ENCODE data around the gene ASB6. TPM values are rescaled to one million over a fixed set of nuclear protein-coding genes. Genes with fewer than 3 reads are reported as not detected.

The ASB6 gene
- total RNA-seq, 1 donor from 2014 or later = 9.2 TPM

DNA sequence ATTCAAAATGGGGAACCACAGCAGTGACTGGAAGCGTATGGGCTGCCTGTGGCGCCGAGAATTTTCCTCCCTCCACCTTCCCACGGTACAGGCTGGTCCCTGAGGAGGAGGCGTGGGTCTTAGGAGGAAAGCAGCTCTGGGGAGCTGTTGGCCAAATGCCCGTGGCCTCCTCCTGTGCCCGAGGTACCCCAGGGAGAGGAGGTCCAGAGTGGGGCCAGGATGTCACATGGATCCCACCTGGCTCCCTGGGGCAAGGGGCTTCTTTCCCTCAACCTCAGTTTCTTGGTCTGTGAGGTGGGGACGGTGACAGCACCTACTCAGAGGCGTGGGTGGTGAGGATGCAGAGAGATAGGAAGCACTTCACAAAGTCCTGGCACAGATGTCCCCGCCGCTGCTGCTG is 40.0 kb upstream of the ASB6 start:
- Mint-ChIP-seq H3K36me3 (no peaks in the 10 kb centered on the region), H3K27ac (peak overlapping the region; percentile 60), H3K4me1 (peaks cover 16% of the 10 kb centered on the region), H3K27me3 (ENCODE audit: insufficient read depth, low read depth) (peaks cover 10% of the 10 kb centered on the region), H3K4me3 (no peak overlapping the region), H3K9me3 (no peaks in the 10 kb centered on the region)
- H3K79me2 ChIP-seq (ENCODE audit: low read depth) = no peaks in the 10 kb centered on the region
- no peak overlapping the region for H2AFZ ChIP-seq (replicated peaks)
- peaks cover 2% of the 10 kb centered on the region for H3F3A ChIP-seq (ENCODE audit: low read depth)
- H3K9ac ChIP-seq = no peak overlapping the region
- no peaks in the 10 kb centered on the region for H3K27me3 ChIP-seq
- no peaks in the 10 kb centered on the region for H4K20me1 ChIP-seq (ENCODE audit: low read depth)
- no peak overlapping the region for H3K4me3 ChIP-seq
- no peak for DNase-seq (ENCODE audit: low spot score)
- H3K4me2 ChIP-seq = no peak overlapping the region
- H3K9me3 ChIP-seq (ENCODE audit: low read depth) = no peaks in the 10 kb centered on the region
- H3K36me3 ChIP-seq = no peaks in the 10 kb centered on the region
- H3K4me1 ChIP-seq = peaks cover 6% of the 10 kb centered on the region
- H3K27ac ChIP-seq = no peak overlapping the region
- TF ChIP-seq EZH2phosphoT487 (IDR thresholded peaks at IDR 0.05) = no peak
- TF ChIP-seq CTCF (IDR thresholded peaks at IDR 0.05) = no peak
- no peak for TF ChIP-seq EZH2 (IDR thresholded peaks at IDR 0.05)

DNA sequence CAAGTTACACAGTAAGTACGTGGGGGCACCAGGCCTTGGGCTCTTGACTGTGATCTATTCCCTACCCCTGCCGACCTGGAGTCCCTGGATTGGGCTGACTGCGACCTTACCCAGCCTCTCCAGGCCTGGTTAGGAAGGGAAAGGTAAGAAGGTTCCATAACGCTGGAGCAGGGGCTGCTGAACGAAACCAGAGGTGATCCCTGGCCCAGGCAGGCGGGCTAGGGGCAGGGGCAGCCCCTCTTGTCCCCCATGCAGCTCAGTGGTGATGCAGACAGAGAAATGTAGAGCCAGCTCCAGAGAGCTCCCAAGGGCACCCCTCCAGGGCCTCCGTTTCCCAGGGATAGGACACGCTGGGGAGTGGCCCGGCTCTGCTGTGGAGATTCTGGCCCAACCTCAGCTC is 37.6 kb upstream of the ASB6 start:
- H3K36me3 ChIP-seq = no peaks in the 10 kb centered on the region
- no peaks in the 10 kb centered on the region for H3K27me3 ChIP-seq
- no peaks in the 10 kb centered on the region for H4K20me1 ChIP-seq (ENCODE audit: low read depth)
- Mint-ChIP-seq H3K36me3 (no peaks in the 10 kb centered on the region), H3K27me3 (ENCODE audit: insufficient read depth, low read depth) (peaks cover 15% of the 10 kb centered on the region), H3K27ac (no peak overlapping the region), H3K4me3 (no peak overlapping the region), H3K4me1 (peaks cover 23% of the 10 kb centered on the region), H3K9me3 (no peaks in the 10 kb centered on the region)
- no peaks in the 10 kb centered on the region for H3F3A ChIP-seq (ENCODE audit: low read depth)
- DNase-seq (ENCODE audit: low spot score) = no peak
- H3K4me2 ChIP-seq = no peak overlapping the region
- no peak overlapping the region for H3K9ac ChIP-seq
- no peak overlapping the region for H2AFZ ChIP-seq (replicated peaks)
- no peak for TF ChIP-seq EZH2 (IDR thresholded peaks at IDR 0.05)
- TF ChIP-seq CTCF (IDR thresholded peaks at IDR 0.05) = no peak
- TF ChIP-seq EZH2phosphoT487 (IDR thresholded peaks at IDR 0.05) = no peak
- H3K4me3 ChIP-seq = no peak overlapping the region
- H3K79me2 ChIP-seq (ENCODE audit: low read depth) = no peaks in the 10 kb centered on the region
- no peak overlapping the region for H3K27ac ChIP-seq
- H3K4me1 ChIP-seq = peaks cover 7% of the 10 kb centered on the region
- H3K9me3 ChIP-seq (ENCODE audit: low read depth) = no peaks in the 10 kb centered on the region

DNA sequence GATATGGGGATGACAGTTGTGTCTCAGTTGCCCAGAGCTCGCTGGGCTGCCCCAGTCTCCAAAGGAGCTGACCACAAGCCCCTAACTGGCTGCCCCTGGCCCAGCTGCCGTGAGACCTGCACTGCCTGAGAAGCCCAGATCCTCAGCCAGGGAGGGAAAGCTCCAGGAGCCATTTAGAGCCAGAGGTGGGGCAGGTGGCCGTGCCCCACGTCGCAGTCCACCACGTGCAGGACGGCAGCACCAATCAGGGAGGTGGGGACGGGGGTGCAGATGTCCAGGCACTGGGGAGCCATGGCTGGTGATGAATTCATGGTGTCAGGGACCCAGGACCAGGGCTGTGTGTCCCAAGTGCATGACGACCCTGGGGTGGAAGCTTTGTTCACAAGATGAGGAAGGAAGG is 36.9 kb upstream of the ASB6 start:
- H2AFZ ChIP-seq (replicated peaks) = no peak overlapping the region
- no peak for DNase-seq (ENCODE audit: low spot score)
- no peaks in the 10 kb centered on the region for H3K27me3 ChIP-seq
- no peaks in the 10 kb centered on the region for H3K79me2 ChIP-seq (ENCODE audit: low read depth)
- H3K27ac ChIP-seq = no peak overlapping the region
- TF ChIP-seq CTCF (IDR thresholded peaks at IDR 0.05) (no peak), EZH2 (IDR thresholded peaks at IDR 0.05) (no peak), EZH2phosphoT487 (IDR thresholded peaks at IDR 0.05) (no peak)
- H3K9ac ChIP-seq = no peak overlapping the region
- Mint-ChIP-seq H3K4me3 (no peak overlapping the region), H3K27me3 (ENCODE audit: insufficient read depth, low read depth) (peaks cover 14% of the 10 kb centered on the region), H3K36me3 (no peaks in the 10 kb centered on the region), H3K27ac (no peak overlapping the region), H3K9me3 (no peaks in the 10 kb centered on the region), H3K4me1 (peaks cover 23% of the 10 kb centered on the region)
- peaks cover 7% of the 10 kb centered on the region for H3K4me1 ChIP-seq
- H3K9me3 ChIP-seq (ENCODE audit: low read depth) = no peaks in the 10 kb centered on the region
- no peaks in the 10 kb centered on the region for H3F3A ChIP-seq (ENCODE audit: low read depth)
- no peak overlapping the region for H3K4me2 ChIP-seq
- no peaks in the 10 kb centered on the region for H4K20me1 ChIP-seq (ENCODE audit: low read depth)
- H3K36me3 ChIP-seq = no peaks in the 10 kb centered on the region
- H3K4me3 ChIP-seq = no peak overlapping the region

Data from neural progenitor cell (in vitro differentiated cells).